PC-3 (cell line): Measurements from ENCODE around the gene ST8SIA5.

Source experiments
- EZH2 ChIP-seq: fragments of 300-600 bp; sonication (generic); IDR thresholded peaks from one replicate; pipeline ENCODE4 v1.6.1; 2017; ENCODE audit warnings: antibody characterized with exemption, mild to moderate bottlenecking, low read length; ENCODE audit not compliant: unreplicated experiment
- EZH2phosphoT487 ChIP-seq: fragments of 300-600 bp; sonication (generic); IDR thresholded peaks from 2 replicates; pipeline ENCODE4 v1.6.1; 2018; ENCODE audit warnings: mild to moderate bottlenecking, antibody characterized with exemption, low read length, borderline replicate concordance
- TF ChIP-seq, protein P1 (sequence below): fragments of 300-600 bp; sonication (generic); conservative IDR thresholded peaks from 2 replicates; pipeline ENCODE4 v1.5.1; 2017; ENCODE audit warnings: antibody characterized with exemption, low read depth, mild to moderate bottlenecking, low read length

DNA sequence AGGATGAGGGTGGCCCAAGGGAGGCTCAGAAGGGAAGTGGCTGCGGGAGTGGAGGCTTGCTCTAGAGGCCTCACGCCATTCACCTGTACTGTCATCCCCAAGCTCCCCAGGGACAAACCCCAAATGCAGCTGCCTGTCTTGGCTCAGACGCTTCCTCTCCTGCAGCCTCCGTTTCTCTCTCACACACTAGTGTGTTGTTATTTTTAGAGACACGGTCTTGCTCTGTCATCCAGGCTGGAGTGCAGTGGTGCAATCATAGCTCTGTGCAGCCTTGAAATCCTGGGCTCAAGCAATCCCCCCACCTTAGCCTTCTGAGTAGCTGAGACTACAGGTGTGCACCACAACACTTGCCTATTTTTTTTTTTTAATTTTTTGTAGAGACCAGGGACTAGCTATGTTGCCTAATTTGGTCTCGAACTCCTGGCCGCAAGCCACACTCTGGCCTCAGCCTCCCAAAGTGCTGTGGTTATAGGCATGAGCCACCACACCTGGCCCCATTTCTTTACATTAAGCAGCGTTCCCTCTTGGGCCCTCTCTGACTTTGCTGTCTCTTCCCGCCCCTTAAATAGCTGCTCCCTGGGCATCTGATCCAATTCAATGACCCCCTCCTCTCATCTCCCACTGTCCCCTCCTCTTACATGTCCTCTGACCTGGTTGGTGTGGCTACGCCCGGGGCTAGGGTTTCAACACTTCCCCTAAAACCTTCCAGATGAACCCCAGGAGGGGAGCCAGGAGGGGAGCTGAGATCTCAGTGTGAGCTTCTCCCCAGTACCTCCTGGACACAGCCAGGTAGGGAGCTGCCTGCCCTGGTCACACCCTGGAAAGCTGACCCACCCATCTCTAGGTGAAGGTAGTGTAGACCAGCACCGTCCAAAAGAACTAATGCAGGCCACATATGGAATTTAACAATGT is 75.8 kb downstream of the ST8SIA5 start:
- TF ChIP-seq EZH2phosphoT487: no peak
- TF ChIP-seq, protein P1, sequence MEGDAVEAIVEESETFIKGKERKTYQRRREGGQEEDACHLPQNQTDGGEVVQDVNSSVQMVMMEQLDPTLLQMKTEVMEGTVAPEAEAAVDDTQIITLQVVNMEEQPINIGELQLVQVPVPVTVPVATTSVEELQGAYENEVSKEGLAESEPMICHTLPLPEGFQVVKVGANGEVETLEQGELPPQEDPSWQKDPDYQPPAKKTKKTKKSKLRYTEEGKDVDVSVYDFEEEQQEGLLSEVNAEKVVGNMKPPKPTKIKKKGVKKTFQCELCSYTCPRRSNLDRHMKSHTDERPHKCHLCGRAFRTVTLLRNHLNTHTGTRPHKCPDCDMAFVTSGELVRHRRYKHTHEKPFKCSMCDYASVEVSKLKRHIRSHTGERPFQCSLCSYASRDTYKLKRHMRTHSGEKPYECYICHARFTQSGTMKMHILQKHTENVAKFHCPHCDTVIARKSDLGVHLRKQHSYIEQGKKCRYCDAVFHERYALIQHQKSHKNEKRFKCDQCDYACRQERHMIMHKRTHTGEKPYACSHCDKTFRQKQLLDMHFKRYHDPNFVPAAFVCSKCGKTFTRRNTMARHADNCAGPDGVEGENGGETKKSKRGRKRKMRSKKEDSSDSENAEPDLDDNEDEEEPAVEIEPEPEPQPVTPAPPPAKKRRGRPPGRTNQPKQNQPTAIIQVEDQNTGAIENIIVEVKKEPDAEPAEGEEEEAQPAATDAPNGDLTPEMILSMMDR: no peak
- no peak for TF ChIP-seq EZH2
